Measurements from ENCODE around the gene CES4A.
"Not testable (repeated sequence)": the region's sequence is repeated elsewhere in the genome, so short reads cannot be mapped to it uniquely, and the experiment has no call there.

The CES4A gene

DNA sequence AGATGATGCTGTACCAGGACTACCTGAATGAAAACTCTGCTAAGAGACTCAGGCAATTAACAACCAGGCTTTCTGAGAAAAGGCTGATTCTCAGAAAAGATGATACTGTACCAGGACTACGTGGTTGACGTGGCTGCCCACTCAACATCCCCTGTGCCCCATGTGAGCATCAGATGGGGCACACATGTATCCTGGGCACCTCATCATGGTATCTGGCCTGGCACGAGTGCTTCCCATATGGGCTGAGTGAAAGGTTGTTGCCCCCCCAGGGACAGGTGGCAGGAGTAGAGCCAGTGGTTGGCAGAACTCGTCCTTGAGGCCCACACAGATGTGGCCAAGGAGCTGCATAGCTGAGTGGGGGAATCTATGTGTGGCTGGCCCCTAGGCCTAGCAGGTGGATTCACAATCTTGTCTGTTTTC lies 3.5 kb upstream of the CES4A start:
- intact Hi-C loops (cut with DNase I; ENCODE audit: low total_unique reads) = no loop called here
- Histone ChIP-seq H3K27ac (no peak overlapping the region), H3K27me3 (peaks cover 0 to 2% of the 10 kb centered on the region in 2 donors), H3K9me3 (no peaks in the 10 kb centered on the region), H3K4me1 (no peaks in the 10 kb centered on the region), H3K4me3 (no peak overlapping the region), H3K36me3 (no peaks in the 10 kb centered on the region)
- TF ChIP-seq, protein P1, sequence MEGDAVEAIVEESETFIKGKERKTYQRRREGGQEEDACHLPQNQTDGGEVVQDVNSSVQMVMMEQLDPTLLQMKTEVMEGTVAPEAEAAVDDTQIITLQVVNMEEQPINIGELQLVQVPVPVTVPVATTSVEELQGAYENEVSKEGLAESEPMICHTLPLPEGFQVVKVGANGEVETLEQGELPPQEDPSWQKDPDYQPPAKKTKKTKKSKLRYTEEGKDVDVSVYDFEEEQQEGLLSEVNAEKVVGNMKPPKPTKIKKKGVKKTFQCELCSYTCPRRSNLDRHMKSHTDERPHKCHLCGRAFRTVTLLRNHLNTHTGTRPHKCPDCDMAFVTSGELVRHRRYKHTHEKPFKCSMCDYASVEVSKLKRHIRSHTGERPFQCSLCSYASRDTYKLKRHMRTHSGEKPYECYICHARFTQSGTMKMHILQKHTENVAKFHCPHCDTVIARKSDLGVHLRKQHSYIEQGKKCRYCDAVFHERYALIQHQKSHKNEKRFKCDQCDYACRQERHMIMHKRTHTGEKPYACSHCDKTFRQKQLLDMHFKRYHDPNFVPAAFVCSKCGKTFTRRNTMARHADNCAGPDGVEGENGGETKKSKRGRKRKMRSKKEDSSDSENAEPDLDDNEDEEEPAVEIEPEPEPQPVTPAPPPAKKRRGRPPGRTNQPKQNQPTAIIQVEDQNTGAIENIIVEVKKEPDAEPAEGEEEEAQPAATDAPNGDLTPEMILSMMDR (IDR thresholded peaks at IDR 0.05) = no peak
- DNase-seq = no peak

DNA sequence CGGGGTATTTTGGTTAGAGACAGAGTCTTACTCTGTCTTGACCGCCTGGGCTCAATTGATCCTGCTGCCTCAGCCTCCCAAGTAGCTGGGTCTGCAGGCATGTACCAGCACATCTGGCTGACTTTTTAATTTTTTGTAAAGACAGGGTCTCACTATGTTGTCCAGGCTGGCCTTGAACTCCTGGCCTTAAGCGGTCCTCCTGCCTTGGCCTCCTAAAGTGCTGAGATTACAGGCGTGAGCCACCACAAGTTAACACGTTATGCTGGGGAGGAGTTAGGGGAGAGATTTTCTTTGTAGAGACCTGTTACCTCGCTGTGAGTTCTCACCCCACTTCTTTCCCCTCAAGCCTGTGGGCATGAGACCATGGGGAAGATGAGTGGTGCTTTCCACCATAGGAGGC lies 1.8 kb upstream of the CES4A start:
- no peak overlapping the region for H3K4me3 ChIP-seq
- H3K36me3 ChIP-seq = no peaks in the 10 kb centered on the region
- TF ChIP-seq, protein P1 (IDR thresholded peaks at IDR 0.05) = no peak
- peaks cover 0 to 2% of the 10 kb centered on the region in 2 donors for H3K27me3 ChIP-seq
- DNase-seq = no peak
- intact Hi-C loops (cut with DNase I; ENCODE audit: low total_unique reads) = no loop called here
- no peaks in the 10 kb centered on the region for H3K9me3 ChIP-seq
- H3K4me1 ChIP-seq = no peaks in the 10 kb centered on the region
- no peak overlapping the region for H3K27ac ChIP-seq

DNA sequence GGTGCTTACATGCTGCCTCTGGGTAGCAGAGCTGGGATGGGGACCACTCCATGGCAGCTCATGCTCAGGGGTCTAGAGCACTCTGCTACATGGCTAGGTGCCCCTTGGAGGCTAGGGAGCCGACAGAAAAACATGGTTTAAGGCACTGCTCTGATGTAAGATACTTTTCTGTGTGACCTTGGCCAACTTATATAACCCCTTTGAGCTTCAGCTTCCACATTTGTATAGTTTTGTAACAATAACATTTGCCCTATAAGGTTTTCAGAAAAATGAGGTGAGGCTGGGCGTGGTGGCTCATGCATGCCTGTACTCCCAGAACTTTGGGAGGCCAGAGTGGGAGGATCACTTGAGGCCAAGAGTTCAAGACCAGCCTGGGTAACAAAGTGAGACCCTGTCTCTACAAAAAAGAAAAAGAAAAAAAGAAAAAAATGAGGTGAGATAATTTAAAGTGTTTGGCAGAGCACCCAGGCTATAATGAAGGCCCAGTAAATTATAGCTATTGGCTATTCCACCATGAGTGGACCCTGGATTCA lies 3.2 kb downstream of the CES4A start:
- H3K9me3 ChIP-seq = no peaks in the 10 kb centered on the region
- no peak for DNase-seq
- H3K27ac ChIP-seq = no peak overlapping the region
- peaks cover 0 to 9% (median 7%) of the 10 kb centered on the region in 4 donors for H3K4me1 ChIP-seq
- no peaks in the 10 kb centered on the region for H3K36me3 ChIP-seq
- TF ChIP-seq, protein P1 (IDR thresholded peaks at IDR 0.05) = no peak
- no peaks in the 10 kb centered on the region for H3K27me3 ChIP-seq
- no peak overlapping the region for H3K4me3 ChIP-seq
- intact Hi-C loops (cut with DNase I; ENCODE audit: low total_unique reads) = no loop called here

DNA sequence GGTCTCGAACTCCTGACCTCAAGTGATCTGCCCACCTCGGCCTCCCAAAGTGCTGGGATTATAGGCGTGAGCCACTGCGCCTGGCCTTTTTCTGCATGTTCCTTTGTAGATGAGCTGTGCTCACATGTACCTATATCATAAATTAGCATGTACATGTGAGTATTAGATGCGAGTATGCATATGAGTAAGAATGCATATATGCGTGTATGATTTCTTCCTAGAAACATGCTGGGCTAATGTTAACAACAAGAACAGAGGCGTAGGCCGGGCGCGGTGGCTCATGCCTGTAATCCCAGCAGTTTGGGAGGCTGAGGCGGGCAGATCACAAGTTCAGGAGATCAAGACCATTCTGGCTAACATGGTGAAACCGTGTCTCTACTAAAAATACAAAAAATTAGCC lies 5.2 kb downstream of the CES4A start:
- H3K36me3 ChIP-seq; H3K27me3 ChIP-seq; H3K27ac ChIP-seq; intact Hi-C loops (cut with DNase I; ENCODE audit: low total_unique reads); H3K4me3 ChIP-seq; H3K9me3 ChIP-seq: not testable (repeated sequence)
- H3K4me1 ChIP-seq = peaks cover 0 to 20% (median 17%) of the 10 kb centered on the region in 4 donors
- DNase-seq = peak in 1 of 2 donors; percentile 13

DNA sequence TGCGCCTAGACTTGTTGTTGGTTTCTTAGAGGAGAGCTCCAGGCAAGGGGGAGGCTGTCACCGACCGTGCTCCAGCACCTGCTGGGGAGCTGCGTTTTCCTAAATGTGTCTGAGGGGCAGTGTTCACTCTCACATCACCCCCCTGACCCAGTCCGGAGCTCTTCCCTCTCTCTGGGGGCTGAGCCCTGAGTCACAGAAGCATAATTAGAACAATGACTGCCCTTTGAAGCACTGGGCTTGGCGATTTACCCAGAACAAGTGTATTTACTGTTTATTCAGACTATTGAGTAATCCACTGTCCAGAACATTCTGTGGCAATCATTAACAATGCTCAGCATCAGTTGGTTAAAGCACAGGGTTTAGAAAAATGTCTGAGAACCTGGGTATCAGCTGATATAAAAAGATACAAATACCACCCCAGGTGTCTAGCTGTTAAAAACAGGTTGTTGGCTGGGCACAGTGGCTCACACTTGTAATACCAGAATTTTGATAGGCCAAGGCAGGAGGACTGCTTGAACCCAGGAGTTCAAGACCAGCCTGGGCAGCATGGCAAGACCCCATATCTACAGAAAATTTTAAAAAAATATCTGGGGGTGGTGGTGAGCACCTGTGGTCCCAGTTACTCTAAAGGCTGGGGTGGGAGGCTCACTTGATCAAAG lies 8.1 kb downstream of the CES4A start:
- H3K4me1 ChIP-seq = peaks cover 0 to 34% (median 32%) of the 10 kb centered on the region in 4 donors
- intact Hi-C loops (cut with DNase I; ENCODE audit: low total_unique reads) = no loop called here
- peak overlapping the region; percentile 79 to 81 for H3K27ac ChIP-seq
- no peaks in the 10 kb centered on the region for H3K27me3 ChIP-seq
- no peaks in the 10 kb centered on the region for H3K9me3 ChIP-seq
- H3K36me3 ChIP-seq = no peaks in the 10 kb centered on the region
- peak; percentile 86 to 90 for DNase-seq
- H3K4me3 ChIP-seq = no peak overlapping the region
- TF ChIP-seq, protein P1 (IDR thresholded peaks at IDR 0.05) = no peak

DNA sequence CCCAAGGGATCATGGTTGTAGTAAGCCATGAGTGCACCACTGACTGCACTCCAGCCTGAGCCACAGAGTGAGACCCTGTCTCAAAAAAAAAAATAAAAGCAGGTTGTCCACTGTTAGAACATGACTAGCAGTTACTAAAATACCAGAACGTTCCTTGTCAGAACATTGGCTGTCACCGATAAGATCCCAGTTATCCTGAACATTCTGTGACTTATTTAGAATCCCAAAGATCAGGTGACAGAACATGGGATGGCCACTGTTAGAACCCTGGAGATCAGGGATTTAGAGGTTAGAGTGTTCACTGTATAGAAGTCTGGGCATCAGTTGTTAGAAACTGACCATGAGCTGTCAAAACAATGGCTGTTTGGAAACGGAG lies 8.6 kb downstream of the CES4A start:
- intact Hi-C loops (cut with DNase I; ENCODE audit: low total_unique reads) = no loop called here
- H3K9me3 ChIP-seq = no peaks in the 10 kb centered on the region
- no peak for DNase-seq
- H3K36me3 ChIP-seq = no peaks in the 10 kb centered on the region
- peak overlapping the region; percentile 79 to 81 for H3K27ac ChIP-seq
- no peak overlapping the region for H3K4me3 ChIP-seq
- peaks cover 0 to 38% (median 36%) of the 10 kb centered on the region in 4 donors for H3K4me1 ChIP-seq
- TF ChIP-seq, protein P1 (IDR thresholded peaks at IDR 0.05) = no peak
- no peaks in the 10 kb centered on the region for H3K27me3 ChIP-seq

Data from tibial artery (tissue), 4 donors.